Measurements from ENCODE around the gene PTCD2. TPM values are rescaled to one million over a fixed set of nuclear protein-coding genes. Genes with fewer than 3 reads are reported as not detected.

Gene PTCD2
- total RNA-seq, 4 donors from 2014 or later: 3.5 to 7.1 (median 5.8) TPM

DNA sequence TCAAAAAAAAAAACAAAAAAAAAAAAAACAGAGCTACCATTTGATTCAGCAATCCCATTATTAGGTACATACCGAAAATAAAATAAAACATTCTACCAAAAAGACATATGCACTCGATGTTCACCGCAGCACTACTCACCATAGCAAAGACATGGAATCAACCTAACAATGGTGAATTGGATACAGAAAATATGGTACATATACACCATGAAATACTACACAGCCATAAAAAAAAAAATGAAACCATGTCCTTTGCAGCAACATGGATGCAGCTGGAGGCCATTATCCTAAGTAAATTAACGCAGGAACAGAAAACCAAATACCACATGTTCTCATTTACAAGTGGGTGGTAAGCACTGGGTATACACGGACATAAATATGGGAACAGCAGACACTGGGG, 21.5 kb upstream of the PTCD2 start:
- Histone ChIP-seq H3K4me3 (no peak overlapping the region), H3K27me3 (no peaks in the 10 kb centered on the region), H3K27ac (replicated peaks in 1 of 4) (no peak overlapping the region), H3K4me1 (peaks cover 2 to 18% (median 9%) of the 10 kb centered on the region in 4 donors), H3K36me3 (peaks cover 0 to 11% (median 3%) of the 10 kb centered on the region in 4 donors), H3K9me3 (no peaks in the 10 kb centered on the region)
- 95% methylated on average over 5 of the region's 5 CpGs for WGBS
- TF ChIP-seq POLR2AphosphoS5 (IDR thresholded peaks at IDR 0.05) (no peak), POLR2A (IDR thresholded peaks at IDR 0.05; ENCODE audit: low read depth) (no peak), EP300 (IDR thresholded peaks at IDR 0.05) (no peak)
- TF ChIP-seq, protein P1, sequence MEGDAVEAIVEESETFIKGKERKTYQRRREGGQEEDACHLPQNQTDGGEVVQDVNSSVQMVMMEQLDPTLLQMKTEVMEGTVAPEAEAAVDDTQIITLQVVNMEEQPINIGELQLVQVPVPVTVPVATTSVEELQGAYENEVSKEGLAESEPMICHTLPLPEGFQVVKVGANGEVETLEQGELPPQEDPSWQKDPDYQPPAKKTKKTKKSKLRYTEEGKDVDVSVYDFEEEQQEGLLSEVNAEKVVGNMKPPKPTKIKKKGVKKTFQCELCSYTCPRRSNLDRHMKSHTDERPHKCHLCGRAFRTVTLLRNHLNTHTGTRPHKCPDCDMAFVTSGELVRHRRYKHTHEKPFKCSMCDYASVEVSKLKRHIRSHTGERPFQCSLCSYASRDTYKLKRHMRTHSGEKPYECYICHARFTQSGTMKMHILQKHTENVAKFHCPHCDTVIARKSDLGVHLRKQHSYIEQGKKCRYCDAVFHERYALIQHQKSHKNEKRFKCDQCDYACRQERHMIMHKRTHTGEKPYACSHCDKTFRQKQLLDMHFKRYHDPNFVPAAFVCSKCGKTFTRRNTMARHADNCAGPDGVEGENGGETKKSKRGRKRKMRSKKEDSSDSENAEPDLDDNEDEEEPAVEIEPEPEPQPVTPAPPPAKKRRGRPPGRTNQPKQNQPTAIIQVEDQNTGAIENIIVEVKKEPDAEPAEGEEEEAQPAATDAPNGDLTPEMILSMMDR (IDR thresholded peaks at IDR 0.05): no peak
- intact Hi-C loops (cut with DNase I): no loop called here
- no peak for DNase-seq (ENCODE audit: extremely low spot score)

GRCh38 chr5:72300590-72301339, 19.4 kb upstream of the PTCD2 start:
- no peak overlapping the region for H3K27ac ChIP-seq (replicated peaks in 1 of 4)
- peaks cover 0 to 6% (median 2%) of the 10 kb centered on the region in 4 donors for H3K36me3 ChIP-seq
- no peak for DNase-seq (ENCODE audit: extremely low spot score)
- H3K4me3 ChIP-seq: no peak overlapping the region
- 63% methylated on average over 1 of the region's 1 CpG for WGBS
- H3K4me1 ChIP-seq: peaks cover 0 to 30% (median 11%) of the 10 kb centered on the region in 4 donors
- intact Hi-C loops (cut with DNase I): loop anchor here (10.0 kb wide), 2 partner anchors 116 to 406 kb away; no protein-coding TSS in a partner anchor
- TF ChIP-seq POLR2AphosphoS5 (IDR thresholded peaks at IDR 0.05): no peak
- TF ChIP-seq, protein P1 (IDR thresholded peaks at IDR 0.05): no peak
- TF ChIP-seq EP300 (IDR thresholded peaks at IDR 0.05): no peak
- no peak for TF ChIP-seq POLR2A (IDR thresholded peaks at IDR 0.05; ENCODE audit: low read depth)
- H3K9me3 ChIP-seq: no peaks in the 10 kb centered on the region
- H3K27me3 ChIP-seq: no peaks in the 10 kb centered on the region

GRCh38 chr5:72301557-72301956, 18.6 kb upstream of the PTCD2 start:
- no peak overlapping the region for H3K4me3 ChIP-seq
- no peak overlapping the region for H3K27ac ChIP-seq (replicated peaks in 1 of 4)
- H3K36me3 ChIP-seq: peaks cover 0 to 5% (median 0%) of the 10 kb centered on the region in 4 donors
- WGBS: 90% methylated on average over 6 of the region's 6 CpGs
- H3K9me3 ChIP-seq: no peaks in the 10 kb centered on the region
- H3K27me3 ChIP-seq: no peaks in the 10 kb centered on the region
- DNase-seq (ENCODE audit: extremely low spot score): no peak
- peaks cover 0 to 37% (median 17%) of the 10 kb centered on the region in 4 donors for H3K4me1 ChIP-seq
- TF ChIP-seq POLR2AphosphoS5 (IDR thresholded peaks at IDR 0.05): no peak
- TF ChIP-seq, protein P1 (IDR thresholded peaks at IDR 0.05): no peak
- TF ChIP-seq EP300 (IDR thresholded peaks at IDR 0.05): no peak
- TF ChIP-seq POLR2A (IDR thresholded peaks at IDR 0.05; ENCODE audit: low read depth): no peak
- intact Hi-C loops (cut with DNase I): loop anchor here (10.0 kb wide), 2 partner anchors 117 to 407 kb away; no protein-coding TSS in a partner anchor

- H3K4me3 ChIP-seq: no peak overlapping the region
- H3K36me3 ChIP-seq: peaks cover 0 to 5% (median 0%) of the 10 kb centered on the region in 4 donors
- peaks cover 4 to 42% (median 22%) of the 10 kb centered on the region in 4 donors for H3K4me1 ChIP-seq
- H3K27me3 ChIP-seq: no peaks in the 10 kb centered on the region
- no peaks in the 10 kb centered on the region for H3K9me3 ChIP-seq
- intact Hi-C loops (cut with DNase I): loop anchor here (10.0 kb wide), 2 partner anchors 117 to 407 kb away; no protein-coding TSS in a partner anchor
- H3K27ac ChIP-seq (replicated peaks in 1 of 4): no peak overlapping the region
- 80% methylated on average over 3 of the region's 3 CpGs for WGBS
- TF ChIP-seq POLR2A (IDR thresholded peaks at IDR 0.05; ENCODE audit: low read depth) (no peak), EP300 (IDR thresholded peaks at IDR 0.05) (no peak), POLR2AphosphoS5 (IDR thresholded peaks at IDR 0.05) (no peak)
- TF ChIP-seq, protein P1 (IDR thresholded peaks at IDR 0.05): no peak
- DNase-seq (ENCODE audit: extremely low spot score): no peak
These were observed 18.0 kb upstream of the PTCD2 start for GRCh38 chr5:72302171-72302570.

All from esophagus muscularis mucosa (tissue), 4 donors.